ENCODE data around the gene AOC1.
"Not testable (repeated sequence)": the region's sequence is repeated elsewhere in the genome, so short reads cannot be mapped to it uniquely, and the experiment has no call there.

AOC1 gene

DNA sequence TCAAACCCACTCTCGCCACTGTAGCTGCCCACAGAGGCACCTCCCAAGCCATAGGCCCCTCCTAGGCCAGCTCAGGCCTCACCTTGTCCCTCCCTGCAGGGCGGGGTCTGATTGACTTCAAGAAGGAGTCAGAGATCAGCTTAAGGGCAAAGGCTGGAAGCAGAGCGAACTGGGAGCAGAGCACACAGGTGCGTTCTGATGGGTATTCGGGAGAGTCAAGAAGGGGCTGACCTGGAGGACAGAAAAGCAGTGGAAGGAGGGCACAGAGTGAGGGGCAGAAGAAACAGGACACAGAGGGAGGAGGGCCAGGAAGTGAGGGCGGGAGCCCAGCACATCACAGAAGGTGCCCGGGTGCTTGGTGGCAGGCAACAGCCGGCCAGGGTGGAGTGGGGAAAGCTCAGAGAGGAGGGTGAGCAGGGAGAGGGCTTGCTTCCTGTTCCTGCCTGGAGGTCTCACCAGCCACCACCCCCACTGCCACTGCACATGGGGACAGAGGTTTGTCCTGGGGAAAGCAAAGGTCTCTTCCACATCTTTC lies at the start of gene AOC1:
Gene AOC1 (plus strand): TSS at position 147 of the 535 bp plus-strand sequence. CDS start 3,954 bp downstream, outside the sequence.
- H3K9me3 ChIP-seq (ENCODE audit: control insufficient read depth in 1 of 2, low read length in 2 of 2), result no peaks in the 10 kb centered on the region
- H3K4me1 ChIP-seq (ENCODE audit: control insufficient read depth in 1 of 2, insufficient read depth in 2 of 2, low read length in 2 of 2), result no peaks in the 10 kb centered on the region
- H3K4me3 ChIP-seq (ENCODE audit: low read depth in 1 of 2, low read length in 2 of 2), result peak within 1 kb of the TSS in 1 of 2 donors; percentile 49
- H3K36me3 ChIP-seq (ENCODE audit: control insufficient read depth in 1 of 2, insufficient read depth in 2 of 2, low read length in 2 of 2), result no peaks in the 10 kb centered on the region
- no peaks in the 10 kb centered on the region for H3K27me3 ChIP-seq (ENCODE audit: low read depth, low read length)
- peak within 1 kb of the TSS; percentile 67 for H3K27ac ChIP-seq (ENCODE audit: low read length)

DNA sequence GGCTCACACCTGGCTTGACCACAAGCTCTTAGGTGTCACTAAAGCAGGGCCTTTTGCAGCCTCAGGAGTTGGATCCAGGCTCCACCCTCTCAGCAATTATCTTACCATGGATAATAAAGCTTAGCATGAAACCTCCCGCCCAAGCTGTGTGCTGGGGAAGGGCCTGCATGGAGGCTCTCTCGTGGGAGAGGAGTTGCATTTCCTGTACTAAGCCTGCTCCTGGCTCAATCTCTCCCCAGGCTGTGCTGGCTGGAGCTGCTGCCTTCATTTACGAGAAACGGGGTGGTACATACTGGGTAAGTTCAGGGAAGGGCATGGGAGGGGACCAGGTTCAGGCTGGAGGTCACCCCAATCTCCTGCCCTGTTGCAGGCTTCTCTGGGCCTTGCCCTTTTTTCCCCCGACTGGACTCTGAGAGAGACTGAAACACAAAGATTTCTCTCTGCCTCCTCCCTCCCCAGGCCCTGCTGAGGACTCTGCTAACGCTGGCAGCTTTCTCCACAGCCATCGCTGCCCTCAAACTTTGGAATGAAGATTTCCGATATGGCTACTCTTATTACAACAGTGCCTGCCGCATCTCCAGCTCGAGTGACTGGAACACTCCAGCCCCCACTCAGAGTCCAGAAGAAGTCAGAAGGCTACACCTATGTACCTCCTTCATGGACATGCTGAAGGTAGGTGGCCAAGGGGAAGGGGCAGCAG lies 49.0 kb upstream of the AOC1 start:
- peaks cover 17 to 27% of the 10 kb centered on the region in 2 donors for H3K36me3 ChIP-seq (ENCODE audit: control insufficient read depth in 1 of 2, insufficient read depth in 2 of 2, low read length in 2 of 2)
- H3K4me3 ChIP-seq (ENCODE audit: low read depth in 1 of 2, low read length in 2 of 2), result no peak overlapping the region
- peaks cover 9 to 11% of the 10 kb centered on the region in 2 donors for H3K4me1 ChIP-seq (ENCODE audit: control insufficient read depth in 1 of 2, insufficient read depth in 2 of 2, low read length in 2 of 2)
- peaks cover 10 to 17% of the 10 kb centered on the region in 2 donors for H3K9me3 ChIP-seq (ENCODE audit: control insufficient read depth in 1 of 2, low read length in 2 of 2)
- H3K27me3 ChIP-seq (ENCODE audit: low read depth, low read length), result peaks cover 4% of the 10 kb centered on the region
- H3K27ac ChIP-seq (ENCODE audit: low read length), result no peak overlapping the region

- H3K27ac ChIP-seq (ENCODE audit: low read length), result no peak overlapping the region
- H3K9me3 ChIP-seq (ENCODE audit: control insufficient read depth in 1 of 2, low read length in 2 of 2), result peaks cover 10 to 17% of the 10 kb centered on the region in 2 donors
- peaks cover 4% of the 10 kb centered on the region for H3K27me3 ChIP-seq (ENCODE audit: low read depth, low read length)
- no peak overlapping the region for H3K4me3 ChIP-seq (ENCODE audit: low read depth in 1 of 2, low read length in 2 of 2)
- peaks cover 17 to 27% of the 10 kb centered on the region in 2 donors for H3K36me3 ChIP-seq (ENCODE audit: control insufficient read depth in 1 of 2, insufficient read depth in 2 of 2, low read length in 2 of 2)
- peaks cover 5 to 11% of the 10 kb centered on the region in 2 donors for H3K4me1 ChIP-seq (ENCODE audit: control insufficient read depth in 1 of 2, insufficient read depth in 2 of 2, low read length in 2 of 2)
Observed at GRCh38 chr7:150804802-150805201, 47.5 kb upstream of the AOC1 start.

- peaks cover 17 to 27% of the 10 kb centered on the region in 2 donors for H3K36me3 ChIP-seq (ENCODE audit: control insufficient read depth in 1 of 2, insufficient read depth in 2 of 2, low read length in 2 of 2)
- no peak overlapping the region for H3K27ac ChIP-seq (ENCODE audit: low read length)
- no peak overlapping the region for H3K4me3 ChIP-seq (ENCODE audit: low read depth in 1 of 2, low read length in 2 of 2)
- H3K9me3 ChIP-seq (ENCODE audit: control insufficient read depth in 1 of 2, low read length in 2 of 2), result peaks cover 10 to 17% of the 10 kb centered on the region in 2 donors
- peaks cover 2 to 5% of the 10 kb centered on the region in 2 donors for H3K4me1 ChIP-seq (ENCODE audit: control insufficient read depth in 1 of 2, insufficient read depth in 2 of 2, low read length in 2 of 2)
- peaks cover 4% of the 10 kb centered on the region for H3K27me3 ChIP-seq (ENCODE audit: low read depth, low read length)
Observed at GRCh38 chr7:150805864-150806263, 46.5 kb upstream of the AOC1 start.

DNA sequence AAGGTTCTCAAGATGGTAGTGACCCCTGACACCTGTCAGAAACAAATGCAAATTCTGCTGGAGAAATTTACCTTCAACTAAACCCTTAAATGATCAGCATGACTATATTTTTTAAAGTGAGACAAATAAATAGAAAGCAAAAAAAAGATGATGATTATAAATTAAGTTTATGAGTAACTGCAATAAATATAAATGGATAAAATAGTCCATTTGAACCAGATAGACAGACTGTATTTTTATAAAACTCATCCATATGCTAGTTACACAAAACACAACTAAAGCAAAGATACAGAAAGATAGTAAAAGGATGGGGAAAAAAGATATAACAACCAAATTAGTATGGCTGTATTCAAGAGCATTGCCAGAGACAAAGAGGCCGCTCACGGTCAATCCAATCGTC lies 45.9 kb upstream of the AOC1 start:
- Histone ChIP-seq H3K36me3 (ENCODE audit: control insufficient read depth in 1 of 2, insufficient read depth in 2 of 2, low read length in 2 of 2) (peaks cover 17 to 27% of the 10 kb centered on the region in 2 donors), H3K4me3 (ENCODE audit: low read depth in 1 of 2, low read length in 2 of 2) (no peak overlapping the region), H3K9me3 (ENCODE audit: control insufficient read depth in 1 of 2, low read length in 2 of 2) (peaks cover 10 to 17% of the 10 kb centered on the region in 2 donors), H3K4me1 (ENCODE audit: control insufficient read depth in 1 of 2, insufficient read depth in 2 of 2, low read length in 2 of 2) (peaks cover 0 to 5% of the 10 kb centered on the region in 2 donors), H3K27ac (ENCODE audit: low read length) (no peak overlapping the region), H3K27me3 (ENCODE audit: low read depth, low read length) (peaks cover 4% of the 10 kb centered on the region)

DNA sequence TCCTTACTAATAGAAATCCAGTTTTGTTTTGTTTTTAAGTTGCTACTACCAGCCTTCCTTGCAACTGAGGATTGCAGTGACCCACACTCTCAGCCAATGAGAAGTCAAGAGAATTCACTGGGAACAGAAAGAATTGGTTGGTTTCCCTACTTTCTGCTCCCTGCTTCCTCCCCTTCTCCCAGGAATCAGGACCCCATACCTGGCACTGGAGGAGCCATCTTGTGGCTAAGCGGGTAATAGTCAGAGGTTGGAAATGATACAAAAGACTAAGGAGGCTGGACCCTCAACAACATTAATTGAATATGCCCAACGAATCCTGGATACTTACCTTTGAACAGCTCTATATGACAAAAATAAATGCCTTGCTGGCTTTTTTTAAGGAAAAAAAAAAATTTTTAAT lies 45.5 kb upstream of the AOC1 start:
- no peaks in the 10 kb centered on the region for H3K27me3 ChIP-seq (ENCODE audit: low read depth, low read length)
- peaks cover 10 to 17% of the 10 kb centered on the region in 2 donors for H3K9me3 ChIP-seq (ENCODE audit: control insufficient read depth in 1 of 2, low read length in 2 of 2)
- H3K4me1 ChIP-seq (ENCODE audit: control insufficient read depth in 1 of 2, insufficient read depth in 2 of 2, low read length in 2 of 2), result peaks cover 0 to 5% of the 10 kb centered on the region in 2 donors

DNA sequence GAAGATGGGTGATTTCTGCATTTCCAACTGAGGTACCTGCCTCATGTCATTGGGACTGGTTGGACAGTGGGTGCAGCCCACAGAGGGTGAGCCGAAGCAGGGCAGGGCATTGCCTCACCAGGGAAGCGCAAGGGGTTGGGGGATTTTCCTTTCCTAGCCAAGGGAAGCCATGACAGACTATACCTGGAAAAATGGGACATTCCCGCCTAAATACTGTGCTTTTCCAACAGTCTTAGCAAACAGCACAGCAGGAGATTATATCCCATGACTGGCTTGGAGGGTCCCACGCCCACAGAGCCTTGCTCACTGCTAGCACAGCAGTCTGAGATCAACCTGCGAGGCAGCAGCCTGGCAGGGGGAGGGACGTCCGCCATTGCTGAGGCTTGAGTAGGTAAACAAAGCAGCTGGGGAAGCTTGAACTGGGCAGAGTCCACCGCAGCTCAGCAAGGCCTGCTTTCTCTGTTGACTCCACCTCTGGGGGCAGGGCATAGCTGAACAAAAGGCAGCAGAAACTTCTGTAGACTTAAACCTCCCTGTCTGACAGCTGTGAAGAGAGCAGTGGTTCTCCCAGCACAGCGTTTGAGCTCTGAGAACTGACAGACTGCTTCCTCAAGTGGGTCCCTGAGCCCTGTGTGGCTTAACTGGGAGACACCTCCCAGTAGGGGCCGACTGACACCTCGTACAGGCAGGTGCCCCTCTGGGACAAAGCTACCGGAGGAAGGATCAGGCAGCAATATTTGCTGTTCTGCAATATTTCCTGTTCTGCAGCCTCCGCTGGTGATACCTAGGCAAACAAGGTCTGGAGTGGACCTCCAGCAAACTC lies 44.5 kb upstream of the AOC1 start:
- Histone ChIP-seq H3K9me3 (ENCODE audit: control insufficient read depth in 1 of 2, low read length in 2 of 2) (peaks cover 10 to 17% of the 10 kb centered on the region in 2 donors), H3K36me3 (ENCODE audit: control insufficient read depth in 1 of 2, insufficient read depth in 2 of 2, low read length in 2 of 2) (peaks cover 17 to 27% of the 10 kb centered on the region in 2 donors)
- H3K27ac ChIP-seq (ENCODE audit: low read length); H3K4me3 ChIP-seq (ENCODE audit: low read depth in 1 of 2, low read length in 2 of 2); H3K4me1 ChIP-seq (ENCODE audit: control insufficient read depth in 1 of 2, insufficient read depth in 2 of 2, low read length in 2 of 2); H3K27me3 ChIP-seq (ENCODE audit: low read depth, low read length): not testable (repeated sequence)

More for the DNA sequence above, 45.5 kb upstream of the AOC1 start:
- no peak overlapping the region for H3K4me3 ChIP-seq (ENCODE audit: low read depth in 1 of 2, low read length in 2 of 2)
- H3K36me3 ChIP-seq (ENCODE audit: control insufficient read depth in 1 of 2, insufficient read depth in 2 of 2, low read length in 2 of 2), result peaks cover 17 to 27% of the 10 kb centered on the region in 2 donors
- H3K27ac ChIP-seq (ENCODE audit: low read length), result no peak overlapping the region

GRCh38 chr7:150814328-150815001 lies 37.9 kb upstream of the AOC1 start:
- peaks cover 7 to 8% of the 10 kb centered on the region in 2 donors for H3K9me3 ChIP-seq (ENCODE audit: control insufficient read depth in 1 of 2, low read length in 2 of 2)
- H3K27me3 ChIP-seq (ENCODE audit: low read depth, low read length), result no peaks in the 10 kb centered on the region
- no peak overlapping the region for H3K4me3 ChIP-seq (ENCODE audit: low read depth in 1 of 2, low read length in 2 of 2)
- H3K36me3 ChIP-seq (ENCODE audit: control insufficient read depth in 1 of 2, insufficient read depth in 2 of 2, low read length in 2 of 2), result no peaks in the 10 kb centered on the region
- H3K4me1 ChIP-seq (ENCODE audit: control insufficient read depth in 1 of 2, insufficient read depth in 2 of 2, low read length in 2 of 2), result no peaks in the 10 kb centered on the region
- H3K27ac ChIP-seq (ENCODE audit: low read length), result no peak overlapping the region

DNA sequence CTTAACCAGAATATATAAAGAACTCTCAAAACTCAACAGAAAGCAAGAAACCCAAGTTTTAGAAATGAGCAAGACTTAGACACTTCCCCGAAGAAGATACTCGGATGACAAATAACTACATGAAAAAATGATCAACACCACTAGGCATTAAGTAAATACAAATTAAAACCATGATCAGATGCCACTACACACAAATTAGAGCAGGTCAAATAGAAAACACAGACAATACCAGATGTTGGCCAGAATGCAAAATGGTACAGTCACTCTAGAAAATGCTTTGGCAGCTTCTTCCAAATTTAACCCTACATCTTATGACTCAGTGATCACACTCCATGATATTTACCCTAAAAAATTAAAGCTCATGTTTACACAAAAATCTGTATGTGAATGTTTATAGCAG lies 33.3 kb upstream of the AOC1 start:
- H3K27me3 ChIP-seq (ENCODE audit: low read depth, low read length), result no peaks in the 10 kb centered on the region
- H3K9me3 ChIP-seq (ENCODE audit: control insufficient read depth in 1 of 2, low read length in 2 of 2), result peaks cover 7 to 8% of the 10 kb centered on the region in 2 donors
- H3K4me1 ChIP-seq (ENCODE audit: control insufficient read depth in 1 of 2, insufficient read depth in 2 of 2, low read length in 2 of 2), result no peaks in the 10 kb centered on the region
- H3K27ac ChIP-seq (ENCODE audit: low read length), result no peak overlapping the region
- no peaks in the 10 kb centered on the region for H3K36me3 ChIP-seq (ENCODE audit: control insufficient read depth in 1 of 2, insufficient read depth in 2 of 2, low read length in 2 of 2)
- H3K4me3 ChIP-seq (ENCODE audit: low read depth in 1 of 2, low read length in 2 of 2), result no peak overlapping the region

DNA sequence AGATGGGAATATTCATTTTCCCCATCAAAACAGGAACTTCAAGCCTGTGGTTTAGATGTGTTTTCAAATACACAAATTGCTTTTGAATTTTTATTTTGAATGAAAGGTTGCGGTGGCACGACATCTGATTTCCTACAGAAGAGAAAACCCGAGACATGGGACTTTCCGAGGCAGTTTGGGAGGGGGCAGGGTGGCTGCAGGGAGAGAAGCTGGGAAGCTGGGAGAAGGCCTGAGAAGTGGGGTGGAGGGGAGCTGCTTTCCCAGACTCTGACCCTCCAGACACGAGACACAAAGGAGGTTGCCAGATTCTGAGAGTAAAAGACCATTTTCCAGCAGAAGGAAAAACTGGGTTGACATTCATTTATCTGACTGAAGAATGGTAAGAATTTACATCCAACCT lies 32.2 kb upstream of the AOC1 start:
- Histone ChIP-seq H3K27me3 (ENCODE audit: low read depth, low read length) (no peaks in the 10 kb centered on the region), H3K4me3 (ENCODE audit: low read depth in 1 of 2, low read length in 2 of 2) (no peak overlapping the region), H3K27ac (ENCODE audit: low read length) (peak overlapping the region; percentile 52), H3K4me1 (ENCODE audit: control insufficient read depth in 1 of 2, insufficient read depth in 2 of 2, low read length in 2 of 2) (no peaks in the 10 kb centered on the region), H3K9me3 (ENCODE audit: control insufficient read depth in 1 of 2, low read length in 2 of 2) (peaks cover 7 to 8% of the 10 kb centered on the region in 2 donors), H3K36me3 (ENCODE audit: control insufficient read depth in 1 of 2, insufficient read depth in 2 of 2, low read length in 2 of 2) (no peaks in the 10 kb centered on the region)
